K562 (cell line): ENCODE measurements around the gene DRAXIN. TPM values are rescaled to one million over a fixed set of nuclear protein-coding genes. Genes with fewer than 3 reads are reported as not detected.
A peak's percentile ranks its signal among the peaks of the same experiment; 100 is the strongest.

ENCODE experiments used
- BACH1 ChIP-seq: fragments of 200-800 bp; sonication (Bioruptor generic); IDR thresholded peaks from 2 replicates; pipeline ENCODE4 v1.6.1; 2016; ENCODE audit warnings: missing genetic modification characterization, missing compliant biosample characterization
- CHD2 ChIP-seq: IDR thresholded peaks from 2 replicates; pipeline ENCODE4 v1.6.1; 2011; ENCODE audit warnings: low read depth, low read length
- DMBX1 ChIP-seq: fragments of 250-450 bp; sonication (Bioruptor Pico); IDR thresholded peaks from 2 replicates; pipeline ENCODE4 v1.8.0; 2022; ENCODE audit warnings: inconsistent platforms, mild to moderate bottlenecking, moderate library complexity, borderline replicate concordance
- EP300 ChIP-seq: IDR thresholded peaks from 2 replicates; pipeline ENCODE4 v1.6.1; 2012; ENCODE audit warnings: low read length, improper control_type of control experiment
- ETV6 ChIP-seq, 3 experiments: fragments of 150-350 bp in 1 of 3; sonication (generic) in 1 of 3; formaldehyde crosslinking in 1 of 3; IDR thresholded peaks; 2 replicates each; pipeline versions ENCODE4 v1.6.1 to v1.8.0; 2014 to 2022; ENCODE audit warnings: borderline replicate concordance in 2 of 3, low read depth in 2 of 3, antibody characterized with exemption in 1 of 3, low read length in 1 of 3, mild to moderate bottlenecking in 1 of 3, missing genetic modification reagents in 1 of 3
- FOXJ2 ChIP-seq: fragments of 200-800 bp; sonication (Bioruptor generic); IDR thresholded peaks from 2 replicates; pipeline ENCODE4 v1.6.1; 2016; ENCODE audit warnings: missing genetic modification characterization, missing compliant biosample characterization
- HMG20B ChIP-seq: fragments of 250-450 bp; sonication (Bioruptor Pico); IDR thresholded peaks from 2 replicates; pipeline ENCODE4 v1.5.0; 2021; ENCODE audit warnings: mild to moderate bottlenecking
- L3MBTL2 ChIP-seq: fragments of 450-650 bp; IDR thresholded peaks from 2 replicates; pipeline ENCODE4 v1.6.1; 2016; ENCODE audit warnings: mild to moderate bottlenecking, moderate library complexity
- MXI1 ChIP-seq: IDR thresholded peaks from 2 replicates; pipeline ENCODE4 v1.6.1; 2011; ENCODE audit warnings: low read depth, mild to moderate bottlenecking, improper control_type of control experiment, low read length
- NCOA4 ChIP-seq: fragments of 450-650 bp; IDR thresholded peaks from 2 replicates; pipeline ENCODE4 v1.6.1; 2018; ENCODE audit warnings: mild to moderate bottlenecking; ENCODE audit not compliant: partially characterized antibody
- NCOR1 ChIP-seq: fragments of 450-650 bp; IDR thresholded peaks from 2 replicates; pipeline ENCODE4 v1.6.1; 2016; ENCODE audit warnings: mild to moderate bottlenecking, moderate library complexity
- OTX1 ChIP-seq: fragments of 450-650 bp; formaldehyde crosslinking; IDR thresholded peaks from 2 replicates; pipeline ENCODE4 v1.4.0; 2022; ENCODE audit warnings: mild to moderate bottlenecking
- POLR2AphosphoS5 ChIP-seq: IDR thresholded peaks from 2 replicates; pipeline ENCODE4 v1.6.1; 2011; ENCODE audit warnings: mild to moderate bottlenecking, low read depth, low read length, moderate library complexity; ENCODE audit not compliant: control insufficient read depth, insufficient read depth
- PPARD ChIP-seq: fragments of 250-450 bp; sonication (Bioruptor Pico); IDR thresholded peaks from 2 replicates; pipeline ENCODE4 v1.8.0; 2022; ENCODE audit warnings: inconsistent platforms, mild to moderate bottlenecking, moderate library complexity
- PTBP1 ChIP-seq: fragments of 200-400 bp; formaldehyde crosslinking; IDR thresholded peaks from 2 replicates; pipeline ENCODE4 v1.6.1; 2017; ENCODE audit warnings: low read depth, low read length
- PTTG1 ChIP-seq: fragments of 450-650 bp; IDR thresholded peaks from 2 replicates; pipeline ENCODE4 v1.6.1; 2016; ENCODE audit warnings: low read depth, mild to moderate bottlenecking, missing genetic modification characterization, missing compliant biosample characterization
- PYGO2 ChIP-seq: fragments of 450-650 bp; IDR thresholded peaks from 2 replicates; pipeline ENCODE4 v1.6.1; 2016; ENCODE audit warnings: mild to moderate bottlenecking, missing genetic modification characterization, moderate library complexity, missing compliant biosample characterization
- SIRT6 ChIP-seq: IDR thresholded peaks from one replicate; pipeline ENCODE4 v1.6.1; 2012; ENCODE audit warnings: low read depth, mild to moderate bottlenecking, control low read depth, inconsistent platforms, low read length, moderate library complexity
- WHSC1 ChIP-seq: IDR thresholded peaks from one replicate; pipeline ENCODE4 v1.6.1; 2012; ENCODE audit warnings: low read length, control low read depth, inconsistent platforms
- ZNF23 ChIP-seq: fragments of 250-450 bp; sonication (Bioruptor Pico); IDR thresholded peaks from 2 replicates; pipeline ENCODE4 v1.4.0; 2020; ENCODE audit warnings: mild to moderate bottlenecking
- ZNF384 ChIP-seq: IDR thresholded peaks from 2 replicates; pipeline ENCODE4 v1.6.1; 2012; ENCODE audit warnings: low read depth, low read length, improper control_type of control experiment
- ZNF699 ChIP-seq: fragments of 250-450 bp; sonication (Bioruptor Pico); IDR thresholded peaks from 2 replicates; pipeline ENCODE4 v1.8.0; 2021; ENCODE audit warnings: mild to moderate bottlenecking, moderate library complexity; ENCODE audit not compliant: insufficient replicate concordance
- polyA plus RNA-seq, 8 experiments: library from polyadenylated mRNA; depleted of rRNA in 4 of 8; stranded (reverse) in 5 of 8; unstranded in 3 of 8; fragments of >200 nt; fragmentation: Nextera tagmentation in 2 of 8; fragmentation: Illumina TruSeq in 1 of 8; extraction: Ambion mirVana in 2 of 8; extraction: Trizol in 1 of 8; gene quantifications; 2 replicates each; pipeline versions ENCODE4 v1.2.1 to v1.2.3, GENCODE V29; 2011 to 2014; ENCODE audit warnings: inconsistent platforms in 1 of 8, missing spikeins in 1 of 8
- total RNA-seq, 7 experiments: library from RNA; depleted of rRNA in 6 of 7; stranded (reverse); fragments of >200 nt in 6 of 7; fragmentation: Illumina TruSeq in 2 of 7; extraction: Trizol in 2 of 7; gene quantifications; 2 replicates each; pipeline versions ENCODE4 v1.2.1 to v1.2.3, GENCODE V29; 2011 to 2021; ENCODE audit warnings: low replicate concordance in 1 of 7
- TF ChIP-seq, protein P1 (sequence below): fragments of 450-650 bp; IDR thresholded peaks from 2 replicates; pipeline ENCODE4 v1.6.1; 2018; ENCODE audit warnings: mild to moderate bottlenecking, low read depth; ENCODE audit not compliant: partially characterized antibody
- TF ChIP-seq, protein P2 (sequence below): sonication (generic); formaldehyde crosslinking; IDR thresholded peaks from 2 replicates; pipeline ENCODE4 v1.8.0; 2022; ENCODE audit warnings: missing genetic modification reagents, mild to moderate bottlenecking, borderline replicate concordance
- TF ChIP-seq, protein P3 (sequence below): fragments of 250-450 bp; sonication (Bioruptor Pico); IDR thresholded peaks from 2 replicates; pipeline ENCODE4 v1.5.1; 2021; ENCODE audit warnings: mild to moderate bottlenecking

DRAXIN gene
- total and polyA plus RNA-seq, 9 of the 15 experiments (the other 6 are each of a cell fraction or from before 2014, with no cell fraction given): 0.01 to 0.04 (median 0.01) TPM; not detected in 6

DNA sequence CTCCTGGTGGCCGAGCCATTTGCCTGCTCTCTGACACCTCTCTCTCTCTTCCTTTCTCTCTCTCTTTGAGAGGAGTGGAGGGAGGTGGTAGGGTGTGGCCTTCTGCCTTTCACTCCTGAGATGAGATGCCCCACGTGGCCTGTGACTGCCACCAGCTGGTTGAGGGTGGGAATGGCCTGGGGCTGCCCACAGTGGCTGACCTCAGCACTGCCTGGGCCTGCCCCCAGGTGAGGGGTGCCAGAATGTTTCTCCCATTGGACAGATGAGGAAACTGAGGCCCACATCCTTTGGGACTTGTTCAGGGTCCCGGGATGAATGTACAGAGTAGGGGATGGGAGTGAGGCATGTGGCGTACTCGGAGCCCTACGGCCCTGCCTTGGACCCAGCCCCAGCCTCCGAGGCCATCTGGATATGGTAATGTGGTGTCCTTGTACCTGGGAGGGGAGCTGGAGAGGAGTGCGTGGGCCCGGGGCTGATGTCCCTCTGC lies 57.7 kb downstream of the DRAXIN start (continued):
- TF ChIP-seq PTBP1: no peak
- TF ChIP-seq, protein P1, sequence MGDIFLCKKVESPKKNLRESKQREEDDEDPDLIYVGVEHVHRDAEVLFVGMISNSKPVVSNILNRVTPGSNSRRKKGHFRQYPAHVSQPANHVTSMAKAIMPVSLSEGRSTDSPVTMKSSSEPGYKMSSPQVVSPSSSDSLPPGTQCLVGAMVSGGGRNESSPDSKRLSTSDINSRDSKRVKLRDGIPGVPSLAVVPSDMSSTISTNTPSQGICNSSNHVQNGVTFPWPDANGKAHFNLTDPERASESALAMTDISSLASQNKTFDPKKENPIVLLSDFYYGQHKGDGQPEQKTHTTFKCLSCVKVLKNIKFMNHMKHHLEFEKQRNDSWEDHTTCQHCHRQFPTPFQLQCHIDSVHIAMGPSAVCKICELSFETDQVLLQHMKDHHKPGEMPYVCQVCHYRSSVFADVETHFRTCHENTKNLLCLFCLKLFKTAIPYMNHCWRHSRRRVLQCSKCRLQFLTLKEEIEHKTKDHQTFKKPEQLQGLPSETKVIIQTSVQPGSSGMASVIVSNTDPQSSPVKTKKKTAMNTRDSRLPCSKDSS: no peak
- 0 out of 2 replicates have a peak, but pooled peaks have one; percentile 30 for TF ChIP-seq MXI1
- no peak for TF ChIP-seq ZNF384
- TF ChIP-seq HMG20B (CRISPR knock-in tag): no peak
- TF ChIP-seq EP300: no peak
- TF ChIP-seq DMBX1 (CRISPR knock-in tag): peak; percentile 49; the same call in 1 of the 2 replicates
- no peak for TF ChIP-seq PYGO2 (tag)
- TF ChIP-seq FOXJ2: 0 out of 2 replicates have a peak, but pooled peaks have one; percentile 26
- no peak for TF ChIP-seq ZNF23 (CRISPR knock-in tag)
- TF ChIP-seq CHD2: no peak
- TF ChIP-seq NCOR1: no peak
- no peak for TF ChIP-seq SIRT6
- TF ChIP-seq, protein P2, sequence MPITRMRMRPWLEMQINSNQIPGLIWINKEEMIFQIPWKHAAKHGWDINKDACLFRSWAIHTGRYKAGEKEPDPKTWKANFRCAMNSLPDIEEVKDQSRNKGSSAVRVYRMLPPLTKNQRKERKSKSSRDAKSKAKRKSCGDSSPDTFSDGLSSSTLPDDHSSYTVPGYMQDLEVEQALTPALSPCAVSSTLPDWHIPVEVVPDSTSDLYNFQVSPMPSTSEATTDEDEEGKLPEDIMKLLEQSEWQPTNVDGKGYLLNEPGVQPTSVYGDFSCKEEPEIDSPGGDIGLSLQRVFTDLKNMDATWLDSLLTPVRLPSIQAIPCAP (CRISPR knock-in tag): no peak
- no peak for TF ChIP-seq BACH1 (tag)
- TF ChIP-seq, protein P3, sequence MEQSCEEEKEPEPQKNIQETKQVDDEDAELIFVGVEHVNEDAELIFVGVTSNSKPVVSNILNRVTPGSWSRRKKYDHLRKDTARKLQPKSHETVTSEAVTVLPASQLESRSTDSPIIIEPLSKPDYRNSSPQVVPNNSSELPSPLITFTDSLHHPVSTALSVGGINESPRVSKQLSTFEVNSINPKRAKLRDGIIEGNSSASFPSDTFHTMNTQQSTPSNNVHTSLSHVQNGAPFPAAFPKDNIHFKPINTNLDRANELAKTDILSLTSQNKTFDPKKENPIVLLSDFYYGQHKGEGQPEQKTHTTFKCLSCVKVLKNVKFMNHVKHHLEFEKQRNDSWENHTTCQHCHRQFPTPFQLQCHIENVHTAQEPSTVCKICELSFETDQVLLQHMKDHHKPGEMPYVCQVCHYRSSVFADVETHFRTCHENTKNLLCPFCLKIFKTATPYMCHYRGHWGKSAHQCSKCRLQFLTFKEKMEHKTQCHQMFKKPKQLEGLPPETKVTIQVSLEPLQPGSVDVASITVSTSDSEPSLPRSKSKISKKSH (CRISPR knock-in tag): no peak
- peak; percentile 56; the same call in 1 of the 2 replicates for TF ChIP-seq L3MBTL2
- TF ChIP-seq ETV6 (IDR thresholded peaks at IDR 0.05; ENCODE audit: borderline replicate concordance in 1 of 2, low read depth in 2 of 2, low read length in 1 of 2): no peak
- TF ChIP-seq ETV6 (CRISPR knock-in tag; IDR thresholded peaks at IDR 0.05; ENCODE audit: borderline replicate concordance): no peak
- TF ChIP-seq WHSC1: no peak
- no peak for TF ChIP-seq POLR2AphosphoS5
- no peak for TF ChIP-seq PPARD (CRISPR knock-in tag)
- TF ChIP-seq PTTG1 (tag): no peak
- no peak for TF ChIP-seq ZNF699
- no peak for TF ChIP-seq NCOA4
- TF ChIP-seq OTX1 (CRISPR knock-in tag): peak; percentile 85; the same call in 1 of the 2 replicates
